GM23338 (cell line): ENCODE results near the gene LRRC8E. TPM values are rescaled to one million over a fixed set of nuclear protein-coding genes. Genes with fewer than 3 reads are reported as not detected.

ENCODE experiments used
- ATAC-seq: fragments of 200-7000 bp; cut with Tn5 transposase; 3 replicates; pipeline ENCODE4 v1.9.1; 2020
- DNase-seq: peaks from one replicate; pipeline ENCODE4 v3.0.0-alpha.2; 2015; ENCODE audit warnings: low spot score
- H2AFZ ChIP-seq: fragments of 200-600 bp; sonication (generic); 2 replicates; pipeline ENCODE4 v1.8.0; 2016; ENCODE audit warnings: antibody characterized with exemption, mild to moderate bottlenecking, moderate library complexity
- H3F3A ChIP-seq: fragments of 200-600 bp; sonication (generic); replicated peaks from 2 replicates; pipeline ENCODE4 v1.8.0; 2017; ENCODE audit warnings: antibody characterized with exemption, mixed run types, low read depth
- H3K27ac ChIP-seq: fragments of 200-600 bp; sonication (generic); 2 replicates; pipeline ENCODE4 v1.6.1; 2016; ENCODE audit warnings: low read depth
- H3K27me3 ChIP-seq: fragments of 200-600 bp; sonication (generic); 2 replicates; pipeline ENCODE4 v1.8.0; 2016; ENCODE audit warnings: mild to moderate bottlenecking, mixed run types, moderate library complexity; ENCODE audit not compliant: insufficient read depth
- H3K36me3 ChIP-seq: fragments of 200-600 bp; sonication (generic); 2 replicates; pipeline ENCODE4 v1.8.0; 2016; ENCODE audit warnings: mild to moderate bottlenecking; ENCODE audit not compliant: insufficient read depth
- H3K4me1 ChIP-seq: fragments of 200-600 bp; sonication (generic); 2 replicates; pipeline ENCODE4 v1.8.0; 2016; ENCODE audit warnings: mild to moderate bottlenecking, moderate library complexity; ENCODE audit not compliant: insufficient read depth
- H3K4me2 ChIP-seq: fragments of 200-600 bp; sonication (generic); 2 replicates; pipeline ENCODE4 v1.7.1; 2017; ENCODE audit warnings: mixed run types
- H3K4me3 ChIP-seq: fragments of 200-600 bp; sonication (generic); 2 replicates; pipeline ENCODE4 v1.6.1; 2016; ENCODE audit warnings: mixed run types
- H3K79me2 ChIP-seq: fragments of 200-600 bp; sonication (generic); replicated peaks from 2 replicates; pipeline ENCODE4 v1.8.0; 2017; ENCODE audit warnings: mild to moderate bottlenecking; ENCODE audit not compliant: insufficient read depth
- H3K9me2 ChIP-seq: fragments of 200-600 bp; sonication (generic); 2 replicates; pipeline ENCODE4 v1.8.0; 2017; ENCODE audit not compliant: insufficient read depth
- H4K20me1 ChIP-seq: fragments of 200-600 bp; sonication (generic); replicated peaks from 2 replicates; pipeline ENCODE4 v1.8.0; 2017; ENCODE audit warnings: mild to moderate bottlenecking; ENCODE audit not compliant: insufficient read depth
- H3K27ac Mint-ChIP-seq: 2 replicates; pipeline ENCODE4 v1.8.0; 2020; ENCODE audit warnings: inconsistent platforms, mild to moderate bottlenecking, moderate library complexity, mixed read lengths
- H3K27me3 Mint-ChIP-seq: 3 replicates; pipeline ENCODE4 v1.8.0; 2022; ENCODE audit warnings: low read depth, mild to moderate bottlenecking, moderate library complexity, mixed read lengths, inconsistent platforms; ENCODE audit not compliant: insufficient read depth, poor library complexity
- H3K36me3 Mint-ChIP-seq: 3 replicates; pipeline ENCODE4 v1.8.0; 2021; ENCODE audit warnings: low read depth, mild to moderate bottlenecking, inconsistent platforms, moderate library complexity, mixed read lengths
- H3K4me1 Mint-ChIP-seq: 3 replicates; pipeline ENCODE4 v1.8.0; 2020; ENCODE audit warnings: mild to moderate bottlenecking, inconsistent platforms, mixed read lengths
- H3K4me3 Mint-ChIP-seq: 3 replicates; pipeline ENCODE4 v1.8.0; 2021; ENCODE audit warnings: moderate library complexity, mild to moderate bottlenecking, inconsistent platforms, mixed read lengths
- H3K9me3 Mint-ChIP-seq: 3 replicates; pipeline ENCODE4 v1.8.0; 2020; ENCODE audit warnings: moderate library complexity, mild to moderate bottlenecking, inconsistent platforms, mixed read lengths
- CREB1 ChIP-seq: fragments of 250-450 bp; sonication (Bioruptor Pico); IDR thresholded peaks from 2 replicates; pipeline ENCODE4 v1.5.0; 2020; ENCODE audit warnings: low read depth, mild to moderate bottlenecking, moderate library complexity
- ETS1 ChIP-seq: IDR thresholded peaks from 2 replicates; pipeline ENCODE4 v1.6.1; 2016; ENCODE audit warnings: antibody characterized with exemption
- EZH2 ChIP-seq: fragments of 200-600 bp; sonication (generic); IDR thresholded peaks from one replicate; pipeline ENCODE4 v1.8.0; 2017; ENCODE audit warnings: antibody characterized with exemption, mild to moderate bottlenecking, low read depth; ENCODE audit not compliant: unreplicated experiment
- EZH2phosphoT487 ChIP-seq: fragments of 200-600 bp; sonication (generic); IDR thresholded peaks from one replicate; pipeline ENCODE4 v1.8.1; 2018; ENCODE audit warnings: antibody characterized with exemption; ENCODE audit not compliant: unreplicated experiment
- JUNB ChIP-seq: IDR thresholded peaks from one replicate; pipeline ENCODE4 v1.6.1; 2016; ENCODE audit warnings: antibody characterized with exemption; ENCODE audit not compliant: unreplicated experiment
- NANOG ChIP-seq: IDR thresholded peaks from 2 replicates; pipeline ENCODE4 v1.6.1; 2016; ENCODE audit warnings: antibody characterized with exemption, borderline replicate concordance
- POLR2AphosphoS5 ChIP-seq: IDR thresholded peaks from 2 replicates; pipeline ENCODE4 v1.6.1; 2016; ENCODE audit warnings: antibody characterized with exemption, low read depth
- REST ChIP-seq: IDR thresholded peaks from one replicate; pipeline ENCODE4 v1.6.1; 2018; ENCODE audit warnings: antibody characterized with exemption; ENCODE audit not compliant: unreplicated experiment
- STAT1 ChIP-seq: IDR thresholded peaks from one replicate; pipeline ENCODE4 v1.6.1; 2016; ENCODE audit warnings: antibody characterized with exemption; ENCODE audit not compliant: unreplicated experiment
- ZNF114 ChIP-seq: fragments of 250-450 bp; sonication (Bioruptor Pico); IDR thresholded peaks from 2 replicates; pipeline ENCODE4 v1.5.0; 2020; ENCODE audit warnings: mild to moderate bottlenecking, moderate library complexity
- ZNF331 ChIP-seq: fragments of 250-450 bp; sonication (Bioruptor Pico); IDR thresholded peaks from 2 replicates; pipeline ENCODE4 v1.5.0; 2020; ENCODE audit warnings: low read depth, mild to moderate bottlenecking, moderate library complexity
- ZNF462 ChIP-seq: fragments of 250-450 bp; sonication (Bioruptor Pico); IDR thresholded peaks from 2 replicates; pipeline ENCODE4 v1.5.0; 2020; ENCODE audit warnings: mild to moderate bottlenecking, moderate library complexity
- polyA plus RNA-seq: library from polyadenylated mRNA; unstranded; fragments of >200 nt; fragmentation: Nextera tagmentation; extraction: Ambion mirVana; gene quantifications from 2 replicates; pipeline ENCODE4 v1.2.1, GENCODE V29; 2016
- total RNA-seq: library from RNA; depleted of rRNA; stranded (reverse); fragments of >200 nt; shearing (Covaris generic); gene quantifications from 2 replicates; pipeline ENCODE4 v1.2.3, GENCODE V29; 2014

LRRC8E gene
- total and polyA plus RNA-seq, 2 experiments from 2014 or later: 0.29 to 4.8 TPM

GRCh38 chr19:7918615-7919421 is 30.5 kb downstream of the LRRC8E start:
- Histone ChIP-seq H3K79me2 (no peaks in the 10 kb centered on the region), H3K4me2 (peak overlapping the region; percentile 91), H3K27ac (no peak overlapping the region), H3K4me3 (peak overlapping the region; percentile 64; the same call in 1 of the 2 replicates), H3K9me2 (no peaks in the 10 kb centered on the region), H2AFZ (no peak overlapping the region), H3F3A (peaks cover 26% of the 10 kb centered on the region), H3K4me1 (no peaks in the 10 kb centered on the region; the same call in 1 of the 2 replicates), H3K36me3 (no peaks in the 10 kb centered on the region), H4K20me1 (peaks cover 9% of the 10 kb centered on the region; the same call in 1 of the 2 replicates), H3K27me3 (peaks cover 55% of the 10 kb centered on the region)
- Mint-ChIP-seq H3K36me3 (peaks cover 10% of the 10 kb centered on the region; the same call in 1 of the 3 replicates), H3K9me3 (peaks cover 2% of the 10 kb centered on the region; the same call in 1 of the 3 replicates), H3K27me3 (peaks cover 51% of the 10 kb centered on the region), H3K27ac (no peak overlapping the region), H3K4me3 (peak overlapping the region; percentile 74; the same call in 2 of the 3 replicates), H3K4me1 (peaks cover 15% of the 10 kb centered on the region)
- DNase-seq (no peak), ATAC-seq (no peak)
- TF ChIP-seq ETS1: no peak
- TF ChIP-seq POLR2AphosphoS5: no peak
- no peak for TF ChIP-seq NANOG
- no peak for TF ChIP-seq EZH2
- no peak for TF ChIP-seq JUNB
- no peak for TF ChIP-seq ZNF462 (CRISPR knock-in tag)
- no peak for TF ChIP-seq CREB1 (CRISPR knock-in tag)
- no peak for TF ChIP-seq STAT1
- no peak for TF ChIP-seq ZNF114
- TF ChIP-seq EZH2phosphoT487: no peak
- TF ChIP-seq REST: no peak
- no peak for TF ChIP-seq ZNF331 (CRISPR knock-in tag)
